Esophagus (tissue), 2 donors: ENCODE results near the gene JMJD8. TPM values are rescaled to one million over a fixed set of nuclear protein-coding genes. Genes with fewer than 3 reads are reported as not detected.

Source experiments
- H3K27ac ChIP-seq, 2 donors: one replicate each; pipeline ENCODE4 v1.5.1; 2013; ENCODE audit warnings: low read depth in 2 of 2, mild to moderate bottlenecking in 2 of 2, inconsistent platforms in 1 of 2, low read length in 1 of 2, moderate library complexity in 1 of 2
- H3K27me3 ChIP-seq, 2 donors: one replicate each; pipeline ENCODE4 v1.6.1; 2013; ENCODE audit warnings: low read length in 2 of 2, control low read depth in 1 of 2, mild to moderate bottlenecking in 1 of 2; ENCODE audit not compliant: insufficient read depth in 2 of 2, control insufficient read depth in 1 of 2
- H3K36me3 ChIP-seq, 2 donors: one replicate each; pipeline ENCODE4 v1.6.1; 2013; ENCODE audit warnings: low read length in 1 of 2; ENCODE audit not compliant: control insufficient read depth in 2 of 2, insufficient read depth in 2 of 2
- H3K4me1 ChIP-seq, 2 donors: one replicate each; pipeline ENCODE4 v1.6.1; 2013; ENCODE audit warnings: low read length in 1 of 2; ENCODE audit not compliant: control insufficient read depth in 2 of 2, insufficient read depth in 2 of 2
- H3K4me3 ChIP-seq, 2 donors: one replicate each; pipeline ENCODE4 v1.5.1; 2013; ENCODE audit warnings: low read length in 2 of 2, mild to moderate bottlenecking in 2 of 2, low read depth in 1 of 2, moderate library complexity in 1 of 2
- H3K9me3 ChIP-seq, 2 donors: one replicate each; pipeline ENCODE4 v1.6.1; 2013; ENCODE audit warnings: mild to moderate bottlenecking in 2 of 2, low read depth in 1 of 2, low read length in 1 of 2, moderate library complexity in 1 of 2; ENCODE audit not compliant: control insufficient read depth in 2 of 2, insufficient read depth in 1 of 2
- WGBS, 2 donors: extraction: QIAGEN DNeasy Blood & Tissue Kit; methylation state at CpG; one replicate each; pipeline ENCODE4 v1.1.7; 2013; 5-methylcytosine and 5-hydroxymethylcytosine counted together
- polyA plus RNA-seq, 2 donors: library from polyadenylated mRNA; stranded (reverse); fragments of 200-250 nt; gene quantifications; one replicate each; pipeline ENCODE4 v1.2.3, GENCODE V29; 2013
- donor health status: healthy with polysubstance abuse.
- donor health status: Bipolar disorder and iron deficiency.

JMJD8 gene
- polyA plus RNA-seq, 2 donors = 41.0 to 55.4 TPM

GRCh38 chr16:722835-723633 lies 38.9 kb upstream of the JMJD8 start:
- H3K27me3 ChIP-seq = peaks cover 0 to 4% of the 10 kb centered on the region in 2 donors
- no peak overlapping the region for H3K4me3 ChIP-seq
- WGBS, 2 donors = 77 to 79% methylated on average over 24 of the region's 24 CpGs
- H3K4me1 ChIP-seq = peaks cover 11 to 28% of the 10 kb centered on the region in 2 donors
- no peaks in the 10 kb centered on the region for H3K9me3 ChIP-seq
- no peak overlapping the region for H3K27ac ChIP-seq
- H3K36me3 ChIP-seq = no peaks in the 10 kb centered on the region

- H3K4me3 ChIP-seq = peak overlapping the region; percentile 65 to 85
- H3K9me3 ChIP-seq = no peaks in the 10 kb centered on the region
- H3K27me3 ChIP-seq = no peaks in the 10 kb centered on the region
- H3K36me3 ChIP-seq = no peaks in the 10 kb centered on the region
- 74 to 80% methylated on average over 51 of the region's 51 CpGs for WGBS, 2 donors
- H3K27ac ChIP-seq = peak overlapping the region; percentile 29 to 78
- peaks cover 9 to 21% of the 10 kb centered on the region in 2 donors for H3K4me1 ChIP-seq
Measured at GRCh38 chr16:721765-722540, 37.8 kb upstream of the JMJD8 start.

- Histone ChIP-seq H3K9me3 (no peaks in the 10 kb centered on the region), H3K27me3 (peaks cover 0 to 3% of the 10 kb centered on the region in 2 donors), H3K27ac (peak within 1 kb of the TSS; percentile 78), H3K4me3 (peak within 1 kb of the TSS; percentile 65 to 85), H3K36me3 (no peaks in the 10 kb centered on the region), H3K4me1 (peaks cover 9 to 25% of the 10 kb centered on the region in 2 donors)
- 8 to 9% methylated on average over 89 to 106 of the region's 106 CpGs for WGBS, 2 donors
Measured at GRCh38 chr16:720990-721764, 37.0 kb upstream of the JMJD8 start, which contains the start of gene ANTKMT. Gene ANTKMT, plus strand, starts transcription at chr16:721146. Its CDS starts 129 bp downstream, at chr16:721275.

GRCh38 chr16:720447-720989 lies 36.4 kb upstream of the JMJD8 start:
- Histone ChIP-seq H3K4me3 (peak overlapping the region; percentile 65 to 85), H3K27ac (peak overlapping the region; percentile 78), H3K27me3 (peaks cover 0 to 3% of the 10 kb centered on the region in 2 donors), H3K9me3 (no peaks in the 10 kb centered on the region), H3K4me1 (peaks cover 11 to 28% of the 10 kb centered on the region in 2 donors), H3K36me3 (no peaks in the 10 kb centered on the region)
- WGBS, 2 donors = 1% methylated on average over 38 of the region's 38 CpGs

- H3K27ac ChIP-seq = peak overlapping the region; percentile 9 to 78
- H3K36me3 ChIP-seq = no peaks in the 10 kb centered on the region
- H3K9me3 ChIP-seq = no peaks in the 10 kb centered on the region
- WGBS, 2 donors = 9 to 12% methylated on average over 16 of the region's 16 CpGs
- peaks cover 0 to 3% of the 10 kb centered on the region in 2 donors for H3K27me3 ChIP-seq
- peaks cover 11 to 31% of the 10 kb centered on the region in 2 donors for H3K4me1 ChIP-seq
- H3K4me3 ChIP-seq = peak overlapping the region; percentile 65 to 85
Measured at GRCh38 chr16:719815-720446, 35.8 kb upstream of the JMJD8 start.

- WGBS, 2 donors = 75 to 76% methylated on average over 6 of the region's 6 CpGs
- Histone ChIP-seq H3K27ac (no peak overlapping the region), H3K36me3 (no peaks in the 10 kb centered on the region), H3K4me3 (no peak overlapping the region), H3K27me3 (peaks cover 0 to 3% of the 10 kb centered on the region in 2 donors), H3K4me1 (peaks cover 11 to 38% of the 10 kb centered on the region in 2 donors), H3K9me3 (no peaks in the 10 kb centered on the region)
Measured at GRCh38 chr16:718922-719321, 34.8 kb upstream of the JMJD8 start.

GRCh38 chr16:718389-718788 lies 34.3 kb upstream of the JMJD8 start:
- Histone ChIP-seq H3K9me3 (no peaks in the 10 kb centered on the region), H3K36me3 (no peaks in the 10 kb centered on the region), H3K4me1 (peaks cover 11 to 38% of the 10 kb centered on the region in 2 donors), H3K27me3 (peaks cover 0 to 3% of the 10 kb centered on the region in 2 donors), H3K27ac (no peak overlapping the region), H3K4me3 (no peak overlapping the region)
- WGBS, 2 donors = 84 to 90% methylated on average over 9 of the region's 9 CpGs

GRCh38 chr16:717450-718245 lies 33.5 kb upstream of the JMJD8 start:
- 80 to 81% methylated on average over 30 to 32 of the region's 32 CpGs for WGBS, 2 donors
- H3K4me3 ChIP-seq = no peak overlapping the region
- no peaks in the 10 kb centered on the region for H3K36me3 ChIP-seq
- H3K27ac ChIP-seq = no peak overlapping the region
- peaks cover 11 to 38% of the 10 kb centered on the region in 2 donors for H3K4me1 ChIP-seq
- peaks cover 0 to 3% of the 10 kb centered on the region in 2 donors for H3K27me3 ChIP-seq
- H3K9me3 ChIP-seq = no peaks in the 10 kb centered on the region
